ENCODE results near the gene SH3TC1. TPM values are rescaled to one million over a fixed set of nuclear protein-coding genes. Genes with fewer than 3 reads are reported as not detected.

The SH3TC1 gene
- total RNA-seq, 1 experiment from 2014 or later, result 2.2 TPM

DNA sequence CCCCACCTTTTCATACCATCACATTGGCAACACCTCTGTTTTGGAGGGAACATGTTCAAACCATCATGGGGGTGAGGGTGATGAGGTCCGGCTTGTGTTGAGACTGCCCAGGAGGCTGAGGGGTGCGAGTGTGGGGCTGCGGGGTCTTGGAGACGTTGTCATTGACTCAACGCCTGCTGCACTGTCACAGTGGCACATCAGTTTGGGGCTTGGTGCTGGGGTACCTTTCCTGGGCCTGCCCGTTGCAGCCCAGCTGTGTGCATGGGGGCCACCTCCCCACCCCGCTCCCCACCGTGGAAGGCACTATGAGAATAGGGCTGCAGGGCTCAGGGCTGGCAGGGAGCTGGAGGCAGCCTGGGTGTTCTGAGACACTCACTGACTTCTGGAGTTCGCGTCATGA is 72.7 kb downstream of the SH3TC1 start:
- no peaks in the 10 kb centered on the region for H3K36me3 ChIP-seq (replicated peaks; ENCODE audit: control insufficient read depth, insufficient read depth, low read length)
- H3K4me3 ChIP-seq (ENCODE audit: insufficient read depth, low read depth, low read length), result no peak overlapping the region
- no peak for DNase-seq
- peaks cover 21% of the 10 kb centered on the region for H3K27me3 ChIP-seq (ENCODE audit: control insufficient read depth, insufficient read depth, low read length)

DNA sequence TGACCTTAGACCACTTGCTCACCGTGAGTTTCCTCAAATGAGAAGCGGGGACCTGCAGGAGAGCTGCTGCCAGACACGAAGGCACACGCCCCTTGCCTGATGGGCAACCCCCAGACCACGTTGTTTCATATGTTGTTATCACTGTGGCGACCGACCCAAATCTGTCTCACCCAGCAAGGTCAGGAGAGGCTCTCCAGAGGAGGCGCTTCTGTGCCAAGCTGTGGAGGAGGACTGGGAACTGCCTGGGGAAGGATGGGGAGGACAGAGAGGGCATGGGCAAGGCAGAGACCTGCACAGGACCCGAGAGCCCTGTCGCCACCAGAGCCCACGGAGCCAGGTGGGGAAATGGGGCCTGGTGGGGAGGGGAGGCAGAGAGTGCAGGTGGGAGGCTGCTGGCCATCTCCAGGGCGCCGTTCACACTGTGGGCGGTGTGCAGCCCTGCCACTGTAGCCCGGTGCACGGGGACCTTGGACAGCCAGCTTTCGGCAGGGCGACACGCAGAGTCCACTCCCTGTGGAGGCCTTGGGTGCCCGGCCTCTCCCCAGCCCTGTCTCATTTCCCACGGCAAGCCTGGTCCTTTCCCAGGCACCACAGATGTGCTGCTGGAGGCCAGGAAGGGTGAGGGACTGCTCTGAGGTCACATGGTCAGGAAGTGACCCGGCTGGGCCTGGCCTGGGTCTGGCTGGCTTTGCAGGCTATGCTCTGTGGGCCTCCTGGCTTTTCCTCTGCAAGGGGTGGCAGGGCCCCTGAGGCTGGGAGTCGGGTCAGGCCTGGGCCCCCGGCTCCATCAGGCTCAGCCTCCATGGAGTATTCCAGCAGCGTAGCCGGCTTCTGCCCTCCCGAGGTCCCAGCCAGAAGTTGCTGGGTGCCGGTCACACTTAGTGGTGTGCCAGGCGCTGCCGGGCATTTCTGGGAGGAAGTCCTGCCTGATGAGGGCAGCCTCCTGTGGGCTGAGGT is 73.7 kb downstream of the SH3TC1 start:
- DNase-seq, result no peak
- Histone ChIP-seq H3K36me3 (replicated peaks; ENCODE audit: control insufficient read depth, insufficient read depth, low read length) (no peaks in the 10 kb centered on the region), H3K27me3 (ENCODE audit: control insufficient read depth, insufficient read depth, low read length) (peaks cover 21% of the 10 kb centered on the region), H3K4me3 (ENCODE audit: insufficient read depth, low read depth, low read length) (no peak overlapping the region)

- no peak overlapping the region for H3K4me3 ChIP-seq (ENCODE audit: insufficient read depth, low read depth, low read length)
- no peak for DNase-seq
- no peaks in the 10 kb centered on the region for H3K36me3 ChIP-seq (replicated peaks; ENCODE audit: control insufficient read depth, insufficient read depth, low read length)
- H3K27me3 ChIP-seq (ENCODE audit: control insufficient read depth, insufficient read depth, low read length), result peaks cover 21% of the 10 kb centered on the region
These were observed 74.4 kb downstream of the SH3TC1 start for GRCh38 chr4:8273450-8273849.

DNA sequence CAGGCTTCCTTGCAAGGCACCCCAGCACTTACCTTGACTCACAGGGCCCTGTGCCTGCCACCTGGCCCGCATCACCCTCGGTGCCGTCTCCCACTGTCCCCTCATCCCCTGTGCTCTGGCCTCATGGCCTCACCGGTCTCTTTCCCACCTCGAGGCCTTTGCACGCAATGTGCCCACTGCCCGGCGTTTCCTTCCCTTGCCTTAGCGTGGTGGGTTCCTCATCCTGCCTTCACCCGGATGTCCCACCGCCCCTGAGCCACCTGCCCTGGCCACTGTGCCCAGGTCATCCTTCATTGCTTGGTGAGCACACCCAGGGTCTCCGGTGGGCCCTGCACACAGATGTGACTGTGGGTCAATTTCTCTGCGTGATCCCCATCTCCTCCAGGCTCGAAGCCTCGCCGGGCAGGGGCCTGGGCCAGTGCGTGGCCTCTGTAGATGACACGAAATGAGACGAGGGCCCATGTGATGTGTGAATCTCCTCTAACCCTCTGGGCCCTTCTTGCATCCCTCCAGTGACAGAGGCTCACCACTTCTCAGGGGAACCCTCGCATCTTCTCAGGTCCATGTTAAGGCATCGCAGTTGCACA is 75.1 kb downstream of the SH3TC1 start:
- peaks cover 19% of the 10 kb centered on the region for H3K27me3 ChIP-seq (ENCODE audit: control insufficient read depth, insufficient read depth, low read length)
- no peaks in the 10 kb centered on the region for H3K36me3 ChIP-seq (replicated peaks; ENCODE audit: control insufficient read depth, insufficient read depth, low read length)
- H3K4me3 ChIP-seq (ENCODE audit: insufficient read depth, low read depth, low read length), result no peak overlapping the region
- no peak for DNase-seq

- no peak overlapping the region for H3K4me3 ChIP-seq (ENCODE audit: insufficient read depth, low read depth, low read length)
- no peaks in the 10 kb centered on the region for H3K36me3 ChIP-seq (replicated peaks; ENCODE audit: control insufficient read depth, insufficient read depth, low read length)
- peak; percentile 76 for DNase-seq
- H3K27me3 ChIP-seq (ENCODE audit: control insufficient read depth, insufficient read depth, low read length), result peaks cover 16% of the 10 kb centered on the region
These were observed 75.9 kb downstream of the SH3TC1 start for GRCh38 chr4:8274765-8275547.

GRCh38 chr4:8275548-8275910 is 76.4 kb downstream of the SH3TC1 start:
- Histone ChIP-seq H3K4me3 (ENCODE audit: insufficient read depth, low read depth, low read length) (no peak overlapping the region), H3K27me3 (ENCODE audit: control insufficient read depth, insufficient read depth, low read length) (peaks cover 10% of the 10 kb centered on the region), H3K36me3 (replicated peaks; ENCODE audit: control insufficient read depth, insufficient read depth, low read length) (no peaks in the 10 kb centered on the region)
- no peak for DNase-seq

DNA sequence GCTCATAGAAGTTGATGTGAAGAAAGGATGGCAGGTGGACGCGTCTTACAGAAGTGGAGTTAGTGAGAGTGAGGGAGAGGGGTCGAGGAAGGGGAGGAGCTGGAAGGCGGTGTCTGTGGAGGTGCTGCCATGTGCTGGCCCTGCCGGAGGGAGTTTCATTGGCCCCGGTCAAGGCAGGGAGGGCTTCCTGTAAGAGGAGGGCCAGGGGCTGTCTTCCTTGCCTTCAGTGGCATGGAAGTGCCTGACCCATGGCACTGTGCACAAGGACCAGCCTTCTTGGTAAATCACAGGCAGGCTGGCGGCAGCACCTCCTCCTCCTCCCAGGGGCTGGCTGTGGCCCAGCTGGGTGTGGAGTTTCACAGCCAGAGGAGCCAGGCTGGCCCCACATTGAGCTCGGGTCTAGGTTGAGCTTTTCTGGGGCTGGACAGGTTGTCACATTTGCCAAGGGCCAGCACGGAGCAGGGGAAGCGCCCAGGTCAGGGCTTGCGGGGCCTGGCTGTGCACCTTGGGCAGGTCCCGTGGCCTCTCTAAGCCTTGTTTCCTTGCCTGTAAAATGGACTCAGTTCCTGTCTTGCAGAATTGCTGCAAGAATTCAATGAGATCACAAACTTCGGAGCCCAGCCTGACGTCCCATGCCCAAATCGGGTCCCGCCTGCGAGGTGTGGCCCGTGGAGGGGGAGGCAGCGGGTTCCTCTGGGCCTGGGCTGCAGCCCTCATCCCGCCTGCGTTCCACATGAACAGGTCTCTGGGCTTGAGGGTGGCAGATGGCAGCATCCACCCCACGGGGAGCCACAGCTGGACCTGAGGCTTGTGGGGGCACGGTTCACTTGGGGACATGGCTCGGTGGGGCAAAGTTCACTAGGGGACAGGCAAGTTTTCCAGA is 77.5 kb downstream of the SH3TC1 start:
- DNase-seq, result no peak
- Histone ChIP-seq H3K27me3 (ENCODE audit: control insufficient read depth, insufficient read depth, low read length) (peaks cover under 1% of the 10 kb centered on the region; the same call in 1 of the 2 replicates), H3K4me3 (ENCODE audit: insufficient read depth, low read depth, low read length) (no peak overlapping the region), H3K36me3 (replicated peaks; ENCODE audit: control insufficient read depth, insufficient read depth, low read length) (no peaks in the 10 kb centered on the region)

DNA sequence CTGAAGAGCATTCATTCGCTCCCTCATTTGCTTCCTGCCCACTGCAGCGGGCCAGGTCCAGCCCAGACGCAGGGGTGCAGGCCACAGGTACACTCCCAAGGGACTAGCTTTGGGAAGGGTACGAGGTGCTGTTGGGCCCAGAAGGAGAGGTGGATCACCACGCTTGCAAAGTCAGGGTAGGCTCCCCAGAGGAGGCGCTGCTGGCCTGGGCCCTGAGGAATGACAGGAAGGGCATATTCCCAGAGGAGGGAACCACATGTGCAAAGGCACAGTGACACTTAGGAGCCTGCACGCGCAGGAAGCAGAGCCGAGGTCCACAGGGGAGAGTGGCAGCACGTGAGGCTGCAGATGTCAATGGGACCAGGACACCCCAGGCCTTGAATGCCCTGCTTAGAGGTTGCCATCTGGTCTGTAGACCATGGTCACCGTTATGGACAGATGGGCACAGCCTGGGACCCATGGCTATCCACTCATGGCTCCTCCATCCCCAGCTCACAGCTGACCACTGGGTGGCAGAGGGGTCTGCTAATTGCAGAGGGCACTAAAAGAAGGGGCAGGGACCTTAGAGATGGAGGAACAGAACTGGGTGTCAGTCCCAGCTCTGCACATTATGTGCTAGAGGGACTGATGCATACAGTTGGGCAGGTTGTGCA is 78.4 kb downstream of the SH3TC1 start:
- Histone ChIP-seq H3K36me3 (replicated peaks; ENCODE audit: control insufficient read depth, insufficient read depth, low read length) (no peaks in the 10 kb centered on the region), H3K27me3 (ENCODE audit: control insufficient read depth, insufficient read depth, low read length) (no peaks in the 10 kb centered on the region), H3K4me3 (ENCODE audit: insufficient read depth, low read depth, low read length) (no peak overlapping the region)
- DNase-seq, result no peak

GRCh38 chr4:8278009-8278395 is 78.9 kb downstream of the SH3TC1 start:
- DNase-seq, result no peak
- H3K36me3 ChIP-seq (replicated peaks; ENCODE audit: control insufficient read depth, insufficient read depth, low read length), result no peaks in the 10 kb centered on the region
- no peak overlapping the region for H3K4me3 ChIP-seq (ENCODE audit: insufficient read depth, low read depth, low read length)
- H3K27me3 ChIP-seq (ENCODE audit: control insufficient read depth, insufficient read depth, low read length), result no peaks in the 10 kb centered on the region

DNA sequence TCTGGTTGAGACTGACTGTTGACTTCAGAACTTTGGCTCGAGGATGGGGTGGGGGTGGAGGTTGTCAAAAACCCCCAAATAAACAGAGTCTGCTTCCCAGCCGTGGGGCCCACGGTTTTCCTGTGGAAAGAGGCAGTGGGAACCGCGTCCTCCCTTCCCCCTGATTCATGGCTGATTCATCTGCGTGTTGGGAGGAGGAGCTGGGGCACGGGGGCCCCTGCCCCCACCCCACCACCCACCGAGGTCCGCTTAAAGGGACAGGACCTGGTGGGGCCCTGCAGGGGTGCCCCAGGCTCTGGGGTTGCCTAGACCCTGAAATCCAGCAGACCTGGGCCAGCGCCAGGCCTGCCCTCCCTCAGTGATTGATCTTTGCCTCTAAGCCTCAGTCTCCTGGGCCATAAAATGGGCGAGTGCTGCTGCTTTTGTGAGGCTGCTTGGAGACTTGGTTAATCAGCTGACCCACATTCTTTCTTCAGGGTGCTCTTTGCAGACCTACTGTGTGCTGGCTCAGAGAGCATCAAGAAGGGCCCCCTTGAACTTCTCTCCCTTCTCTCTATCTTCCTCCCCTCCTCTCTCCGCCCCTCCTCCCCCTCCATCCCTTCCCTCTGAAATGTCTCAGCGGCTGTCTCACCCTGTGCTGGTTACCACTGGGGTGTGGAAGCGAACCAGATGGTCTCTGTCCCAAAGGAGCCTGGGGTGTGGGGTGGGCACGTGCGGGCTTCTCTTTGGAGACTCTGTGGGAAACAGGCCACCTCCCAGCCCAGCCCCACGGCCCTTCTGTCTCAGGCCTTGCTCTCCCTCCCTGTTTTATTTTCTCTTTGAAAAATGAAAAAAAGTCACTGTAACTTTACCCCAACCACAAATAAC is 79.6 kb downstream of the SH3TC1 start:
- no peak overlapping the region for H3K4me3 ChIP-seq (ENCODE audit: insufficient read depth, low read depth, low read length)
- DNase-seq, result no peak
- no peaks in the 10 kb centered on the region for H3K27me3 ChIP-seq (ENCODE audit: control insufficient read depth, insufficient read depth, low read length)

DNA sequence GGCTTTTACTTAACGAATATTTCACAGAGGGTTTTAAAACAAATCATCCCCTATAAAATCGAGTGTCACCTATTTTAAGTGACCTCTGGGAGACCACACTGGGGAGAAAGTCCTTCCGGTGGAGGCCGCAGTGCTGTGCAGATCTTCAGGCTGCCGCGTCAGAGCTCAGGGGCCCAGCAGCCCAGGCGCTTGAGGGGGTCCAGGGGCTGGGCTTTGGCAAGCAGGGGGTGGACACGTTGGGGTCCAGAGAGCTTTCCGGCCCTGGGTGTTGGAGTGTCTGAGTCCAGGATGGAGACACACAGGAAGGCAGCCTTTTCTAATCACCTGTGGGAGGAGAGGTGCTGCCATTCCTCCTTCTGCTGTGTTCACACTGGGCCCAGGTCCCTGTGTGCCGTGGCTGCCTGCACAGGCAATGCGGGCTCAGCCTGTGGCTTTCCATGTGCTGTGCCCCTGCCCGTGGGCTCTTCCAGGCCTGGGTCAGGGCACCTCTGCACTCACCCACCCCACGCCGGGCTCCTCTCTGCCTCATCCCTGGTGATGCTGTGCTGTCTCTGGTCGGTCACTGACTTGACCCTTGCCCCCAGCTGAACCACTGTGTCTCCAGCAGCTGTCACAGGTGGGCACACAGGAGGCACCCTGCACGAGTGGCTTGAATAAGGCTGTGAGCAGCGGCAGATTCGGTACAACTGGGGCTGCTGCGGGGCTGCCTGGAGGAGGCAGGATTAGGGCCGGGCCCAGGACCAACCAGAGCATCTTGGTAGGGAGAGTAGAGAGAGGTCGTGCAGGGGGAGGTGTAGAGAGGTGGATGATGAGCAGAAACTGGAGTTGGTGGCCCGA is 80.4 kb downstream of the SH3TC1 start:
- Histone ChIP-seq H3K4me3 (ENCODE audit: insufficient read depth, low read depth, low read length) (no peak overlapping the region), H3K36me3 (replicated peaks; ENCODE audit: control insufficient read depth, insufficient read depth, low read length) (no peaks in the 10 kb centered on the region), H3K27me3 (ENCODE audit: control insufficient read depth, insufficient read depth, low read length) (no peaks in the 10 kb centered on the region)
- no peak for DNase-seq

More for the DNA sequence above, 79.6 kb downstream of the SH3TC1 start:
- no peaks in the 10 kb centered on the region for H3K36me3 ChIP-seq (replicated peaks; ENCODE audit: control insufficient read depth, insufficient read depth, low read length)

DNA sequence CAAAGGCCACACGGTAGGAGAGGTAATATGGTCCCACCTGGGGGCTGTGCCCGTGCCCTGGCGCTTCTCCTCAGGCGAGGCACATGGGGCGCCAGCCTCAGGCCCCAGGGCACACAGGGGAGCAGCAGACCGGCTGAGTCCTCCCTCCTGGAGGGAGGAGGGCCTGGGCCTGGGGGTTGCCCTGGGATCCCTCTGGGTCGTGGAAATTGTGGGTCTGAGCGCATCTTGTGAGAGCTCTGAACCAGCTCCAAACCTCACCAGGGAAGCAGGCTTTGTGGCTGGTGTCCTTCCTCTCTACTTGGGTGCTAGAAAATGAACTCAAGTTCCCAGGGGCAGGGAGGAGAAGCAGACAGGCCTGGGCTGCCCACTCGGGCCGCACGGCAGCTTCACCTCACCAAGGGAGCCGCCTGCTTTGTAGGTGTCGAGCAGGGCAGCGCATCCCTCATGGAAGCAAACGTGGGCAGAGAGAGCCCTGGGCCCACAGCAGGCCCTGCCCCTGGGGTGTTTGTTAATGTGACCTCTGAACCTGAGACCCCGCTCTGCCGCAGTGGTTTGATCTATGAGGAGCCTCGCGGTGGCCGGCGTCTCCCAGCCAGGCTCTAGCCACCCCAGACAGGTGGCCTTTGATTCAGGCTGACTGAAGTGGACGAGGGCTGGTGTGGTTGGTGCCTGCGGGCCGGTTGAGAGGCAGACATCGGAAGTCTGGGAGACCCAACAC is 81.2 kb downstream of the SH3TC1 start:
- Histone ChIP-seq H3K27me3 (ENCODE audit: control insufficient read depth, insufficient read depth, low read length) (no peaks in the 10 kb centered on the region), H3K4me3 (ENCODE audit: insufficient read depth, low read depth, low read length) (no peak overlapping the region), H3K36me3 (replicated peaks; ENCODE audit: control insufficient read depth, insufficient read depth, low read length) (no peaks in the 10 kb centered on the region)
- DNase-seq, result no peak

Data from H7 (cell line).